Neuronal stem cell (in vitro differentiated cells): ENCODE data around the gene EFTUD2.

Experiments
- DNase-seq: peaks from one replicate; pipeline ENCODE4 v3.0.0-alpha.2; 2013; ENCODE audit warnings: low spot score
- H2AFZ ChIP-seq: one replicate; pipeline ENCODE4 v1.6.1; 2013; ENCODE audit warnings: mild to moderate bottlenecking, low read length, inconsistent platforms
- H2AK5ac ChIP-seq: 2 replicates; pipeline ENCODE4 v1.6.1; 2013; ENCODE audit warnings: low read depth, mild to moderate bottlenecking, inconsistent platforms, low read length, moderate library complexity, mixed read lengths
- H2BK120ac ChIP-seq: 2 replicates; pipeline ENCODE4 v1.6.1; 2013; ENCODE audit warnings: low read depth, mild to moderate bottlenecking, inconsistent platforms, low read length, moderate library complexity, mixed read lengths
- H2BK12ac ChIP-seq: one replicate; pipeline ENCODE4 v1.6.1; 2013; ENCODE audit warnings: low read length, inconsistent platforms
- H2BK15ac ChIP-seq: 2 replicates; pipeline ENCODE4 v1.6.1; 2013; ENCODE audit warnings: mild to moderate bottlenecking, low read length, inconsistent platforms, mixed read lengths
- H2BK5ac ChIP-seq: one replicate; pipeline ENCODE4 v1.6.1; 2013; ENCODE audit warnings: inconsistent platforms, mild to moderate bottlenecking, low read length, moderate library complexity
- H3K14ac ChIP-seq: one replicate; pipeline ENCODE4 v1.6.1; 2013; ENCODE audit warnings: low read length, inconsistent platforms
- H3K18ac ChIP-seq: 2 replicates; pipeline ENCODE4 v1.6.1; 2013; ENCODE audit warnings: low read length, inconsistent platforms
- H3K23ac ChIP-seq: 2 replicates; pipeline ENCODE4 v1.6.1; 2013; ENCODE audit warnings: low read depth, mild to moderate bottlenecking, mixed read lengths, low read length, inconsistent platforms; ENCODE audit not compliant: poor library complexity
- H3K27ac ChIP-seq: replicated peaks from 3 replicates; pipeline ENCODE4 v1.5.1; 2013; ENCODE audit warnings: low read length, inconsistent platforms
- H3K27me3 ChIP-seq, 3 experiments: 2 replicates each; pipeline ENCODE4 v1.6.1; 2013; ENCODE audit warnings: low read length in 3 of 3, mild to moderate bottlenecking in 2 of 3, inconsistent platforms in 1 of 3, low read depth in 1 of 3, mixed read lengths in 1 of 3, moderate library complexity in 1 of 3; ENCODE audit not compliant: control insufficient read depth in 3 of 3, insufficient read depth in 3 of 3
- H3K36me3 ChIP-seq, 2 donors: replicated peaks in 1 of 2; 2 replicates each; pipeline ENCODE4 v1.6.1; 2013; ENCODE audit warnings: low read length in 2 of 2; ENCODE audit not compliant: control insufficient read depth in 2 of 2, insufficient read depth in 2 of 2
- H3K4ac ChIP-seq: 2 replicates; pipeline ENCODE4 v1.6.1; 2013; ENCODE audit warnings: inconsistent platforms, mild to moderate bottlenecking, low read length, moderate library complexity
- H3K4me1 ChIP-seq, 2 donors: 1 replicate in 1 of 2; 2 replicates in 1 of 2; pipeline ENCODE4 v1.6.1; 2013; ENCODE audit warnings: low read length in 2 of 2, low read depth in 1 of 2; ENCODE audit not compliant: control insufficient read depth in 2 of 2, insufficient read depth in 1 of 2
- H3K4me2 ChIP-seq: one replicate; pipeline ENCODE4 v1.6.1; 2013; ENCODE audit warnings: mild to moderate bottlenecking, low read length, inconsistent platforms; ENCODE audit not compliant: insufficient read depth, poor library complexity, severe bottlenecking
- H3K4me3 ChIP-seq, 2 donors: 2 replicates each; pipeline ENCODE4 v1.5.1; 2013; ENCODE audit warnings: low read length in 2 of 2, mild to moderate bottlenecking in 2 of 2, inconsistent platforms in 1 of 2, moderate library complexity in 1 of 2
- H3K79me1 ChIP-seq: one replicate; pipeline ENCODE4 v1.6.1; 2013; ENCODE audit warnings: low read depth, mild to moderate bottlenecking, inconsistent platforms, low read length, moderate library complexity
- H3K9ac ChIP-seq: one replicate; pipeline ENCODE4 v1.6.1; 2013; ENCODE audit warnings: mild to moderate bottlenecking, low read depth, low read length, inconsistent platforms; ENCODE audit not compliant: poor library complexity
- H3K9me3 ChIP-seq, 2 donors: replicated peaks in 1 of 2; 2 replicates each; pipeline versions ENCODE3 to v1.6.1; 2013; ENCODE audit warnings: low read length in 2 of 2, mild to moderate bottlenecking in 2 of 2, inconsistent platforms in 1 of 2, low read depth in 1 of 2, mixed read lengths in 1 of 2, moderate library complexity in 1 of 2; ENCODE audit not compliant: control insufficient read depth in 2 of 2, insufficient read depth in 1 of 2
- H4K8ac ChIP-seq: one replicate; pipeline ENCODE4 v1.6.1; 2013; ENCODE audit warnings: low read depth, mild to moderate bottlenecking, inconsistent platforms, low read length, moderate library complexity
- H4K91ac ChIP-seq: one replicate; pipeline ENCODE4 v1.6.1; 2013; ENCODE audit warnings: low read length, low read depth, mild to moderate bottlenecking, inconsistent platforms; ENCODE audit not compliant: poor library complexity
- WGBS, 2 donors: extraction: QIAGEN DNeasy Blood & Tissue Kit; methylation state at CpG; one replicate each; pipeline ENCODE4 v1.1.7; 2013; ENCODE audit warnings: missing lambda C conversion rate in 2 of 2, mixed read lengths in 1 of 2; ENCODE audit not compliant: insufficient read length in 2 of 2, insufficient replicate concordance in 1 of 2; ENCODE audit errors: extremely low coverage in 2 of 2; 5-methylcytosine and 5-hydroxymethylcytosine counted together

The EFTUD2 gene

GRCh38 chr17:44940317-44940716 is 41.1 kb upstream of the EFTUD2 start:
- Histone ChIP-seq H2BK5ac (no peak overlapping the region), H2BK120ac (no peak overlapping the region), H3K9me3 (peaks cover 1 to 16% of the 10 kb centered on the region in 2 donors), H3K23ac (no peak overlapping the region), H3K14ac (no peak overlapping the region), H3K4me3 (no peak overlapping the region), H3K18ac (no peak overlapping the region), H2BK12ac (no peak overlapping the region), H3K4ac (no peak overlapping the region), H3K4me2 (no peak overlapping the region), H3K9ac (no peak overlapping the region), H3K36me3 (peaks cover 23 to 88% of the 10 kb centered on the region in 2 donors), H4K91ac (no peak overlapping the region), H2AK5ac (no peak overlapping the region), H3K27me3 (no peaks in the 10 kb centered on the region), H2BK15ac (no peak overlapping the region), H4K8ac (no peak overlapping the region), H2AFZ (no peak overlapping the region), H3K27ac (no peak overlapping the region), H3K4me1 (peaks cover 0 to 3% of the 10 kb centered on the region in 2 donors), H3K79me1 (peaks cover 2% of the 10 kb centered on the region)
- no peak for DNase-seq
- WGBS, 2 donors, result no CpG with 5 or more reads among the region's 4 CpGs

GRCh38 chr17:44935116-44935515 is 35.9 kb upstream of the EFTUD2 start:
- H2BK5ac ChIP-seq, result no peak overlapping the region
- no peak for DNase-seq
- no peak overlapping the region for H4K91ac ChIP-seq
- no peak overlapping the region for H3K4me2 ChIP-seq
- peaks cover 10% of the 10 kb centered on the region for H3K79me1 ChIP-seq
- H3K18ac ChIP-seq, result no peak overlapping the region
- H2BK120ac ChIP-seq, result no peak overlapping the region
- WGBS, 2 donors, result no CpG with 5 or more reads among the region's 9 CpGs
- H3K4me1 ChIP-seq, result no peaks in the 10 kb centered on the region
- no peak overlapping the region for H3K4me3 ChIP-seq
- H2BK15ac ChIP-seq, result no peak overlapping the region
- H3K23ac ChIP-seq, result no peak overlapping the region
- no peak overlapping the region for H3K9ac ChIP-seq
- peaks cover 0 to 11% of the 10 kb centered on the region in 2 donors for H3K9me3 ChIP-seq
- H3K36me3 ChIP-seq, result peaks cover 57 to 91% of the 10 kb centered on the region in 2 donors
- H2AK5ac ChIP-seq, result no peak overlapping the region
- no peak overlapping the region for H2AFZ ChIP-seq
- no peak overlapping the region for H3K14ac ChIP-seq
- H4K8ac ChIP-seq, result no peak overlapping the region
- no peak overlapping the region for H3K27ac ChIP-seq
- no peak overlapping the region for H3K4ac ChIP-seq
- H3K27me3 ChIP-seq, result no peaks in the 10 kb centered on the region
- no peak overlapping the region for H2BK12ac ChIP-seq

GRCh38 chr17:44934745-44935105 is 35.5 kb upstream of the EFTUD2 start:
- Histone ChIP-seq H3K14ac (no peak overlapping the region), H2BK12ac (no peak overlapping the region), H3K9me3 (peaks cover 0 to 11% of the 10 kb centered on the region in 2 donors), H2BK120ac (no peak overlapping the region), H2BK15ac (no peak overlapping the region), H3K4ac (no peak overlapping the region), H3K4me2 (no peak overlapping the region), H3K9ac (no peak overlapping the region), H3K27ac (no peak overlapping the region), H2AFZ (no peak overlapping the region), H3K36me3 (peaks cover 61 to 91% of the 10 kb centered on the region in 2 donors), H3K23ac (no peak overlapping the region), H3K27me3 (no peaks in the 10 kb centered on the region), H2AK5ac (no peak overlapping the region), H4K91ac (no peak overlapping the region), H3K18ac (no peak overlapping the region), H3K4me1 (no peaks in the 10 kb centered on the region), H3K4me3 (no peak overlapping the region), H3K79me1 (peaks cover 10% of the 10 kb centered on the region), H4K8ac (no peak overlapping the region), H2BK5ac (no peak overlapping the region)
- no peak for DNase-seq
- no CpG with 5 or more reads among the region's 10 CpGs for whole genome bisulfite sequencing, 2 donors

GRCh38 chr17:44933824-44934744 is 34.8 kb upstream of the EFTUD2 start:
- no CpG with 5 or more reads among the region's 34 CpGs for WGBS, 2 donors

More at GRCh38 chr17:44933824-44934744, 34.8 kb upstream of the EFTUD2 start:
- no peaks in the 10 kb centered on the region for H3K4me1 ChIP-seq
- peaks cover 0 to 7% of the 10 kb centered on the region in 2 donors for H3K9me3 ChIP-seq
- no peak overlapping the region for H2BK120ac ChIP-seq
- no peak overlapping the region for H2BK12ac ChIP-seq
- no peaks in the 10 kb centered on the region for H3K27me3 ChIP-seq
- H3K23ac ChIP-seq, result no peak overlapping the region
- H2BK5ac ChIP-seq, result no peak overlapping the region
- H3K4me2 ChIP-seq, result no peak overlapping the region
- no peak overlapping the region for H2AFZ ChIP-seq
- H3K4me3 ChIP-seq, result no peak overlapping the region
- no peak for DNase-seq
- H3K9ac ChIP-seq, result no peak overlapping the region
- H3K18ac ChIP-seq, result no peak overlapping the region
- H3K4ac ChIP-seq, result no peak overlapping the region
- peaks cover 10% of the 10 kb centered on the region for H3K79me1 ChIP-seq
- no peak overlapping the region for H3K14ac ChIP-seq
- no peak overlapping the region for H4K91ac ChIP-seq
- H3K27ac ChIP-seq, result no peak overlapping the region
- no peak overlapping the region for H2AK5ac ChIP-seq
- H4K8ac ChIP-seq, result no peak overlapping the region
- no peak overlapping the region for H2BK15ac ChIP-seq
- peaks cover 64 to 91% of the 10 kb centered on the region in 2 donors for H3K36me3 ChIP-seq
